ENCODE results near the gene PPM1K.

GRCh38 chr4:88275516-88275915 lies 8.8 kb downstream of the PPM1K start:
- TF ChIP-seq, protein P1, sequence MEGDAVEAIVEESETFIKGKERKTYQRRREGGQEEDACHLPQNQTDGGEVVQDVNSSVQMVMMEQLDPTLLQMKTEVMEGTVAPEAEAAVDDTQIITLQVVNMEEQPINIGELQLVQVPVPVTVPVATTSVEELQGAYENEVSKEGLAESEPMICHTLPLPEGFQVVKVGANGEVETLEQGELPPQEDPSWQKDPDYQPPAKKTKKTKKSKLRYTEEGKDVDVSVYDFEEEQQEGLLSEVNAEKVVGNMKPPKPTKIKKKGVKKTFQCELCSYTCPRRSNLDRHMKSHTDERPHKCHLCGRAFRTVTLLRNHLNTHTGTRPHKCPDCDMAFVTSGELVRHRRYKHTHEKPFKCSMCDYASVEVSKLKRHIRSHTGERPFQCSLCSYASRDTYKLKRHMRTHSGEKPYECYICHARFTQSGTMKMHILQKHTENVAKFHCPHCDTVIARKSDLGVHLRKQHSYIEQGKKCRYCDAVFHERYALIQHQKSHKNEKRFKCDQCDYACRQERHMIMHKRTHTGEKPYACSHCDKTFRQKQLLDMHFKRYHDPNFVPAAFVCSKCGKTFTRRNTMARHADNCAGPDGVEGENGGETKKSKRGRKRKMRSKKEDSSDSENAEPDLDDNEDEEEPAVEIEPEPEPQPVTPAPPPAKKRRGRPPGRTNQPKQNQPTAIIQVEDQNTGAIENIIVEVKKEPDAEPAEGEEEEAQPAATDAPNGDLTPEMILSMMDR (optimal IDR thresholded peaks at IDR 0.05 in 1 of 3, IDR thresholded peaks at IDR 0.05 in 1 of 3, conservative IDR thresholded peaks at IDR 0.05 in 1 of 3; ENCODE audit: extremely low read depth in 1 of 3, insufficient read depth in 2 of 3, low read length in 3 of 3), result no peak
- TF ChIP-seq EZH2 (IDR thresholded peaks at IDR 0.05; ENCODE audit: low read length), result no peak

All from keratinocyte (primary cell).